VCaP (cell line): ENCODE measurements around the gene CPA1.

Experiments
- H3K27ac ChIP-seq: fragments of 450-650 bp; 2 replicates; pipeline ENCODE4 v1.5.1; 2017
- CTCF ChIP-seq: fragments of 450-650 bp; conservative IDR thresholded peaks from 2 replicates; pipeline ENCODE4 v1.5.1; 2017; ENCODE audit warnings: mild to moderate bottlenecking, moderate library complexity

Gene CPA1

GRCh38 chr7:130379921-130380860, at the start of gene CPA1:
TSS of gene CPA1 (plus strand) at chr7:130380494. CDS start at chr7:130380521, 27 bp downstream.
- H3K27ac ChIP-seq, result no peak within 1 kb of the TSS
- TF ChIP-seq CTCF, result no peak

- H3K27ac ChIP-seq, result no peak overlapping the region
- TF ChIP-seq CTCF, result no peak
Measured at GRCh38 chr7:130332259-130333053, 47.8 kb upstream of the CPA1 start.

GRCh38 chr7:130333832-130334231, 46.5 kb upstream of the CPA1 start:
- no peak for TF ChIP-seq CTCF
- H3K27ac ChIP-seq, result no peak overlapping the region

- H3K27ac ChIP-seq, result no peak overlapping the region
- TF ChIP-seq CTCF, result no peak
Measured at GRCh38 chr7:130334274-130334673, 46.0 kb upstream of the CPA1 start.

- H3K27ac ChIP-seq, result no peak overlapping the region
- TF ChIP-seq CTCF, result no peak
Measured at GRCh38 chr7:130337410-130337971, 42.8 kb upstream of the CPA1 start.

- TF ChIP-seq CTCF, result no peak
- H3K27ac ChIP-seq, result no peak overlapping the region
Measured at GRCh38 chr7:130338233-130338632, 42.1 kb upstream of the CPA1 start.

- H3K27ac ChIP-seq, result no peak overlapping the region
- no peak for TF ChIP-seq CTCF
Measured at GRCh38 chr7:130341882-130342281, 38.4 kb upstream of the CPA1 start.
